Erythroblast (primary cell): ENCODE results near the gene DAZL.

Experiments
- DNase-seq, 2 experiments: peaks; one replicate each; lab custom pipeline; 2025; lab: John Stamatoyannopoulos, UW
- GATA1 ChIP-seq: IDR thresholded peaks from 2 replicates; pipeline ENCODE4 v1.6.1; 2011; ENCODE audit warnings: low read depth, mild to moderate bottlenecking, control low read depth, low read length, moderate library complexity
- POLR2A ChIP-seq: IDR thresholded peaks from 2 replicates; pipeline ENCODE4 v1.6.1; 2011; ENCODE audit warnings: mild to moderate bottlenecking, low read length

DAZL gene

DNA sequence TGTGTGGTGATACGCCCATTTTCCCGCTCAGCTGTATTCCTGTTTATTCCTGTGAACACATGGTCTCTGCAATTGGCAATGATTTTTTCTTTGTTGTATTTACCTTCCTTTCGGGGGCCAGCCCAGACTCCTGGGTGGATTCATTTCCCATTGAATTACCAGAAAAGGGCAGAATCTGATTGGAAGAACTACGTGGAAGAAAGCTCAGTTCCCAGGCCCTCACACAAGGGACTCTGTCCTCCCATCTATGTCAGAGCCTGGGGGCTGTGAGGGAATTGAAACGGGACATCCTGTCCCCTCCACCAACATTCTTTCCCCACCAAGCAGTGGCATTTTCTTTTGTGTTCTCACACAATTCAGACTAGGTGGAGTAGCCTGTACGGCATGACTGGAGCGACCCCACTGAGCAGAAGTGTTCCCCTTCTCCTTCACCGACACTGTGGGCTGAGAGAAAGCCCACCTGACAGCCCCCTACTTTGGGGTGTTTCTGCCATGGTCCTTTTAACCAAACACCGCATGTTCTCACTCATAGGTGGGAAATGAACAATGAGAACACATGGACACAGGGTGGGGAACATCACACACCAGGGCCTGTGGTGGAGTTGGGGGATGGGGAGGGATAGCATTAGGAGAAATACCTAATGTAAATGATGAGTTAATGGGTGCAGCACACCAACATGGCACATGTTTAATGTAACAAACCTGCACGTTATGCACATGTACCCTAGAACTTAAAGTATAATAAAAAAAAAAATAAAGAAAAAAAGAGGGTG is 59.6 kb downstream of the DAZL start:
- no peak for DNase-seq
- no peak for TF ChIP-seq POLR2A
- TF ChIP-seq GATA1 = no peak

DNA sequence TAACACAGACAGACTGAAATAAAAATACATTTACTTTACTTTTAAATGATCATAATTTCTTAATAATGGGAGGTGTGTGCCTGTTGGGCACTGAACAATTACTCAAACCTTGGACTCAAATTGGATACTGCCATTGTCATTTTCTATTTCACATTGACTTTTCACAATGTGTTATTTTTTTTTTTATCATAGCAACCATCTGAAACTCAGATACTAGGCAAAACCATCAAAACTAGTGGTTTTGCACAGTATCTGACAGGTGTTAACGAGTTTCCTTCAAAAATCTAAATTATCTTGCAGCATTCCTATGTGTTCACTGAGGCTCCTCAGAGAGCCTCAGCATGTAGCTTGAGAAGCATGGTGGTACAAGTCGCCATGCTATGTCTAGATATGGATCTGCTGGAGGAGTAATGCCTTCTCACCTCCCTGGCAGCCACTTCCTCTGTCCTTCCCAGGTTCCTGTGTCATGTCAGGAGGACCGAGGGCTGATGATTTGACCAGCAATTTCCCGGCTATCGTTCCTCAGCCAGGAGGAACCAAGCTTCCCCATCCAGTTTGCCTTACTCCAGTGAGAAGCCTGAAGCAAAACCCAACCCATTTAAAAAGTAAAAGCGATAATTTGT is 61.9 kb downstream of the DAZL start:
- no peak for TF ChIP-seq POLR2A
- no peak for TF ChIP-seq GATA1
- no peak for DNase-seq

DNA sequence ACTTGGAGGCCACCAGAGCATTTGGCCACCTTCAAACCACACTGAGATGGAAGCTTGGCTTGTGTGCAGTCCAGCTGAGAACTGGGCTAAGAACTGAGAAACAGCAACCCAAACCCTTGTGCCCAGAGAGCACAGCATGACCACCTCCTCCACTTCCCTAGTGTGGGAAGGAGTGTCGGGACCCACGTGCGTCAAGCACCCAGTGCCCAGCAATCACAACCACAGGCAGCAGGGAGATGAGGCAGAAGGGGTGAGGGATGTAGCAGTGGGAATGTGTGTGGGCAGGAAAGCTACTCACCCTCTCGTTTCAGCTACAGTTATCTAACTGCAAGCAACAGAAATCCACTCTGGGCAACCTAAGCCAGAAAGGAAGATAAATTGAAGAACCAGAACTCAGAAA is 66.7 kb downstream of the DAZL start:
- DNase-seq = no peak
- TF ChIP-seq POLR2A (no peak), GATA1 (no peak)

DNA sequence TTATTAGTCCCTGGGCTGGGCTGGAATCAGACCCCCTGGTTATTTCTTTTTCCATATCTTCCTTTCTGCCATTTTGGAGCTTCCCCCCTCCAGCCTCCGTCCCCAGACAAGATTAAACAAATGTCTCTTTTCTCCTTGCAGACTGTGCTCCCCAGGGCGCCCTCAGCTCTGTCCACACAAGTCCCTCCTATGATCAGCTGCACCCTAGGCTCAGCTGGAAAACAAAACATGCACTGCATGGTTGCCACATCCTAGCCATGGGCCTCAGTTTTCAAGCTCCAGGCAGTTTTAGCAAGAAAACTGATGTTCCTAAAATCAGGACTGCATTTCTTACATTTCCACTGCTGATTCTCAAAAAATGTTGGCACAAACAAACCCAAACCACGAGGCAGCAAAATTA is 68.2 kb downstream of the DAZL start:
- no peak for DNase-seq
- TF ChIP-seq GATA1 = no peak
- no peak for TF ChIP-seq POLR2A
